OCI-LY1 (cell line): Measurements from ENCODE around the gene DIP2A.
A peak's percentile ranks its signal among the peaks of the same experiment; 100 is the strongest.

Experiments used
- H2AFZ ChIP-seq: fragments of 200-600 bp; sonication (generic), shearing (Covaris generic); 2 replicates; pipeline ENCODE4 v1.6.0; 2014; ENCODE audit warnings: antibody characterized with exemption, mild to moderate bottlenecking, low read length
- H3F3A ChIP-seq: fragments of 200-600 bp; sonication (generic), shearing (Covaris generic); 2 replicates; pipeline ENCODE4 v1.6.0; 2014; ENCODE audit warnings: mild to moderate bottlenecking, antibody characterized with exemption, low read length, moderate library complexity; ENCODE audit not compliant: insufficient read depth
- H3K27ac ChIP-seq: fragments of 200-600 bp; sonication (generic); 2 replicates; pipeline ENCODE4 v1.5.1; 2014; ENCODE audit warnings: low read length, mixed run types, mild to moderate bottlenecking, low read depth; ENCODE audit not compliant: poor library complexity, severe bottlenecking
- H3K27me3 ChIP-seq: fragments of 200-600 bp; sonication (generic); 2 replicates; pipeline ENCODE4 v1.6.0; 2014; ENCODE audit warnings: antibody characterized with exemption, mild to moderate bottlenecking, low read length, moderate library complexity; ENCODE audit not compliant: insufficient read depth
- H3K36me3 ChIP-seq: fragments of 200-600 bp; sonication (generic); 2 replicates; pipeline ENCODE4 v1.6.1; 2014; ENCODE audit warnings: mild to moderate bottlenecking, antibody characterized with exemption, low read length, moderate library complexity, mixed read lengths; ENCODE audit not compliant: insufficient read depth
- H3K4me1 ChIP-seq: fragments of 200-600 bp; sonication (generic); 2 replicates; pipeline ENCODE4 v1.5.1; 2014; ENCODE audit warnings: mild to moderate bottlenecking, low read length, moderate library complexity; ENCODE audit not compliant: insufficient read depth, severe bottlenecking
- H3K4me2 ChIP-seq: fragments of 200-600 bp; sonication (generic), shearing (Covaris generic); 2 replicates; pipeline ENCODE4 v1.6.1; 2014; ENCODE audit warnings: low read length
- H3K4me3 ChIP-seq: fragments of 200-600 bp; sonication (generic); 2 replicates; pipeline ENCODE4 v1.5.1; 2014; ENCODE audit warnings: low read length, low read depth, mild to moderate bottlenecking, mixed read lengths; ENCODE audit not compliant: poor library complexity, severe bottlenecking
- H3K79me2 ChIP-seq: fragments of 200-600 bp; shearing (Covaris generic); 2 replicates; pipeline ENCODE4 v1.6.1; 2016; ENCODE audit warnings: mixed run types, low read length, mixed read lengths; ENCODE audit not compliant: insufficient read depth
- H3K9ac ChIP-seq: fragments of 200-600 bp; sonication (generic), shearing (Covaris generic); 2 replicates; pipeline ENCODE4 v1.6.1; 2014; ENCODE audit warnings: mild to moderate bottlenecking, low read length, mixed read lengths
- H3K9me2 ChIP-seq: fragments of 200-600 bp; sonication (generic), shearing (Covaris generic); 2 replicates; pipeline ENCODE4 v1.6.1; 2014; ENCODE audit warnings: low read depth, mild to moderate bottlenecking, low read length, mixed read lengths
- H3K9me3 ChIP-seq: fragments of 200-600 bp; shearing (Covaris generic); 2 replicates; pipeline ENCODE4 v1.6.1; 2014; ENCODE audit warnings: low read length, mixed read lengths
- H4K20me1 ChIP-seq: fragments of 200-600 bp; sonication (generic), shearing (Covaris generic); 2 replicates; pipeline ENCODE4 v1.6.0; 2016; ENCODE audit warnings: mild to moderate bottlenecking, low read length; ENCODE audit not compliant: insufficient read depth
- EZH2 ChIP-seq: fragments of 200-600 bp; sonication (generic), shearing (Covaris generic); IDR thresholded peaks from 2 replicates; pipeline ENCODE4 v1.8.0; 2017; ENCODE audit warnings: borderline replicate concordance, mixed run types, mild to moderate bottlenecking, antibody characterized with exemption, low read length, moderate library complexity, mixed read lengths
- TF ChIP-seq, protein P1 (sequence below): fragments of 200-600 bp; sonication (generic), shearing (Covaris generic); IDR thresholded peaks from 2 replicates; pipeline ENCODE4 v1.5.1; 2017; ENCODE audit warnings: mild to moderate bottlenecking, antibody characterized with exemption, low read length, moderate library complexity, mixed read lengths

DIP2A gene

DNA sequence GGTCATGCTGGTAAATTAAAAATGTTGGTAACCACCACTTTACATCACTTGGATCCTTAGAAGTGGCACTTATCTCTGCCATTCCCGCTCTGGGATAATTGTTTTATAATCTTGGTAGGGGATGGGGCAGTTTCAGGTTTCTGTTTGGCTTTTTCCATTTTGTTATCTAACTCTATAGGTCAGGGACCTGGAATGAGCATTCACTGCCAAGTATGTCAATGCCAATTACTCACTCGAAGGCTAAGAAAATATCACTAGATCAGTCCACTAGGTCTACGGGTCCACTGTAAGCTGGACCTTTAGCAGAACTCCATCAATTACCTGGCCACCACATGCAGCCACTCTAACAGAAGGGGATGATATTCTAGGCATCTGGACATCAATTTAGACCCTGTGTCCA lies 4.5 kb upstream of the DIP2A start:
- Histone ChIP-seq H3K4me3 (no peak overlapping the region), H3K27me3 (no peaks in the 10 kb centered on the region), H3K4me1 (peaks cover 17% of the 10 kb centered on the region), H3K9ac (no peak overlapping the region), H3F3A (no peaks in the 10 kb centered on the region), H3K79me2 (peaks cover 9% of the 10 kb centered on the region; the same call in 1 of the 2 replicates), H4K20me1 (no peaks in the 10 kb centered on the region), H3K36me3 (peaks cover 30% of the 10 kb centered on the region), H3K4me2 (no peak overlapping the region), H3K9me2 (no peaks in the 10 kb centered on the region), H2AFZ (no peak overlapping the region), H3K9me3 (no peaks in the 10 kb centered on the region), H3K27ac (no peak overlapping the region)
- TF ChIP-seq EZH2 = no peak
- TF ChIP-seq, protein P1, sequence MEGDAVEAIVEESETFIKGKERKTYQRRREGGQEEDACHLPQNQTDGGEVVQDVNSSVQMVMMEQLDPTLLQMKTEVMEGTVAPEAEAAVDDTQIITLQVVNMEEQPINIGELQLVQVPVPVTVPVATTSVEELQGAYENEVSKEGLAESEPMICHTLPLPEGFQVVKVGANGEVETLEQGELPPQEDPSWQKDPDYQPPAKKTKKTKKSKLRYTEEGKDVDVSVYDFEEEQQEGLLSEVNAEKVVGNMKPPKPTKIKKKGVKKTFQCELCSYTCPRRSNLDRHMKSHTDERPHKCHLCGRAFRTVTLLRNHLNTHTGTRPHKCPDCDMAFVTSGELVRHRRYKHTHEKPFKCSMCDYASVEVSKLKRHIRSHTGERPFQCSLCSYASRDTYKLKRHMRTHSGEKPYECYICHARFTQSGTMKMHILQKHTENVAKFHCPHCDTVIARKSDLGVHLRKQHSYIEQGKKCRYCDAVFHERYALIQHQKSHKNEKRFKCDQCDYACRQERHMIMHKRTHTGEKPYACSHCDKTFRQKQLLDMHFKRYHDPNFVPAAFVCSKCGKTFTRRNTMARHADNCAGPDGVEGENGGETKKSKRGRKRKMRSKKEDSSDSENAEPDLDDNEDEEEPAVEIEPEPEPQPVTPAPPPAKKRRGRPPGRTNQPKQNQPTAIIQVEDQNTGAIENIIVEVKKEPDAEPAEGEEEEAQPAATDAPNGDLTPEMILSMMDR = no peak

DNA sequence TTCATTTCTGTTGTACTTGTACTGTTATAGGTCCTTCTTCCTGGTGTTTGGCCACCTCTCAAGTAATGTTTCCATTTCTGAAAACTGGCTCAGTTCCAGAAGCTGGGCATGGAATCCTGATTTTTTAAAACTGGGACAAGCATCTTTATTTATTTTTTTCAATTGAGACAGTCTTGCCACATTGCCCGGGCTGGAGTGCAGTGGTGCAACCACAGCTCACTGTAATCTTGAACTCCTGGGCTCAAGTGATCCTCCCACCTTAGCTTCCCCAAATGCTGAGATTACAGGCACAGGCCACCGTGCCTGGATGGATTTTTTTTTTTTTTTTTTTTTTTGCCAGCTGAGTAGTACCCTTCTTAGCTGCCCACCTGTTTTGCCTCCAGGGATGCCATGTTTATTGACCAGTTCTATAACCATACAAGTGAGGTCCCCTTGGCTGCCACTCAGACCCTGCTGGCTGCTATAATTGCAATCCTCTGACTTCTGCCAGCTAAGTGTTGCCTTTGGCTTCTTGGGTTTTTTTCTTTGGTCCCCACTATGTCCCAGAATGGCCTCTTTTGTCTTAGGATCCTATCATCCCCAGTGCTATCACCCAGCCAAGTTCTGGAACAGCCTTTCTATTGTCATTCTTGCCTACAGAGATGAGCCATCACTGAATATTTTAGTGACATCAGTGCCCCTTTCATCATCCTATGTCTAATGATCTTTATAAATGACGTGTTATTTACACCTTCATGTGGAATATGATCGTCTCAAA lies 3.9 kb upstream of the DIP2A start:
- no peak for TF ChIP-seq EZH2
- TF ChIP-seq, protein P1 = no peak
- Histone ChIP-seq H3K27ac (no peak overlapping the region), H4K20me1 (no peaks in the 10 kb centered on the region), H3K4me2 (no peak overlapping the region), H3K4me1 (peaks cover 21% of the 10 kb centered on the region), H2AFZ (no peak overlapping the region), H3K9me3 (no peaks in the 10 kb centered on the region), H3K27me3 (no peaks in the 10 kb centered on the region), H3K4me3 (no peak overlapping the region), H3K36me3 (peaks cover 24% of the 10 kb centered on the region), H3K9me2 (no peaks in the 10 kb centered on the region), H3K79me2 (peaks cover 12% of the 10 kb centered on the region; the same call in 1 of the 2 replicates), H3K9ac (no peak overlapping the region), H3F3A (no peaks in the 10 kb centered on the region)

DNA sequence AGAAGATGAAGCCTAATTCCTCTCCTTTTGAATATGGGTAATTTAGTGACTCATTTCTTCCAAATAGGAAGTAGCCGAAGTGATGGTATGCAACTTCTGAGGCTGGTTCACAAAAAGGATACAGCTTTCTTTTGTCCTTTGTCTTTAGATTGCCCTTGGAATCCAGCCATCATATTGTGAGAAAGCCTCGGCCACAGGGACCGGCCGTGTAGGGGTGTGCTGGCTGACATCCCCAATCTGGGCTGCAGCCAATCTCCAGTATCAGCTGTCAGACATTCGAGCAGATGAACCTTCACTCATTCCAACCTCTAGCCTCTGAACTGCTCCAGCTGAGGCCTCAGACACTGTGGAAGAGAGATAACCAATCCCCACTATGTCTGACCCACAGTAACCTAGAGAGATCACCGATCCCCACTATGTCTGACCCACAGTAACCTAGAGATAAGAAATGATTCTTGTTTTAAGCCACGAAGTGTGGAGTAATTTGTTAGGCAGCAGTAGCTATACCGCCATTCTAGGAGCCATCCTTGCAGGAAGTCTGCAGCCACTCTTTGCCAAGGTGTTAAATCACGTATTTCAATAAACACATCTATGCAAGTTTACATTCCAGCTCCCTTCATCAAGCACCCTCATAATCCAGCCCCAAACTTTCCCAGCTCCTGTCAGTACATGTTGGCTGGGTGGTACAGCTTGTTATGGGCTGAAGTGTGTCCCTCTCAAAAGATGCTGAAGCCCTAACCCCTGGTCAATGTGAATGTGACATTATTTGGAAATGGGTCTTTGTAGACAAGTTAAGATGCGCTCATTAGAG lies 2.9 kb upstream of the DIP2A start:
- no peaks in the 10 kb centered on the region for H3K9me3 ChIP-seq
- no peak overlapping the region for H3K4me3 ChIP-seq
- H3K4me2 ChIP-seq = peak overlapping the region; percentile 99; the same call in 1 of the 2 replicates
- no peaks in the 10 kb centered on the region for H3F3A ChIP-seq
- peaks cover 25% of the 10 kb centered on the region for H3K4me1 ChIP-seq
- H3K27ac ChIP-seq = no peak overlapping the region
- H3K27me3 ChIP-seq = no peaks in the 10 kb centered on the region
- H4K20me1 ChIP-seq = no peaks in the 10 kb centered on the region
- H3K9ac ChIP-seq = no peak overlapping the region
- H3K79me2 ChIP-seq = peaks cover 20% of the 10 kb centered on the region; the same call in 1 of the 2 replicates
- TF ChIP-seq EZH2 = no peak
- TF ChIP-seq, protein P1 = no peak
- H3K36me3 ChIP-seq = peaks cover 20% of the 10 kb centered on the region
- H2AFZ ChIP-seq = no peak overlapping the region
- no peaks in the 10 kb centered on the region for H3K9me2 ChIP-seq
